T1000 (cell line): ENCODE results near the gene ERICH2.
"Not testable (repeated sequence)": the region's sequence is repeated elsewhere in the genome, so short reads cannot be mapped to it uniquely, and the experiment has no call there.

Source experiments
- DNase-seq: peaks from one replicate; lab custom pipeline; 2025; ENCODE audit warnings: mixed read lengths; lab: John Stamatoyannopoulos, UW

ERICH2 gene

GRCh38 chr2:170770008-170770605 lies at the start of gene ERICH2:
Gene ERICH2 (plus strand): TSS chr2:170770378. CDS start chr2:170770682, 304 bp downstream.
- no peak for DNase-seq

- DNase-seq, result no peak
Measured at GRCh38 chr2:170721678-170722077, 48.5 kb upstream of the ERICH2 start.

GRCh38 chr2:170722301-170722700 lies 47.9 kb upstream of the ERICH2 start:
- no peak for DNase-seq

GRCh38 chr2:170723446-170723958 lies 46.7 kb upstream of the ERICH2 start:
- DNase-seq, result no peak

GRCh38 chr2:170733798-170734600 lies 36.2 kb upstream of the ERICH2 start:
- DNase-seq, result no peak

- DNase-seq, result not testable (repeated sequence)
Measured at GRCh38 chr2:170734601-170735000, 35.6 kb upstream of the ERICH2 start.

- no peak for DNase-seq
Measured at GRCh38 chr2:170736628-170737027, 33.5 kb upstream of the ERICH2 start.

GRCh38 chr2:170737406-170737805 lies 32.8 kb upstream of the ERICH2 start:
- DNase-seq, result no peak

GRCh38 chr2:170737821-170738220 lies 32.4 kb upstream of the ERICH2 start:
- DNase-seq, result no peak

GRCh38 chr2:170739048-170739447 lies 31.1 kb upstream of the ERICH2 start:
- DNase-seq, result peak; percentile 20

GRCh38 chr2:170739507-170740046 lies 30.6 kb upstream of the ERICH2 start:
- no peak for DNase-seq

- no peak for DNase-seq
Measured at GRCh38 chr2:170740660-170741059, 29.5 kb upstream of the ERICH2 start.

- no peak for DNase-seq
Measured at GRCh38 chr2:170742000-170742399, 28.2 kb upstream of the ERICH2 start.

- DNase-seq, result no peak
Measured at GRCh38 chr2:170742896-170743529, 27.2 kb upstream of the ERICH2 start.

- DNase-seq, result no peak
Measured at GRCh38 chr2:170743530-170744239, 26.5 kb upstream of the ERICH2 start.

- DNase-seq, result no peak
Measured at GRCh38 chr2:170744248-170745002, 25.8 kb upstream of the ERICH2 start.

- DNase-seq, result no peak
Measured at GRCh38 chr2:170745305-170745704, 24.9 kb upstream of the ERICH2 start.

- no peak for DNase-seq
Measured at GRCh38 chr2:170747921-170748320, 22.3 kb upstream of the ERICH2 start.

- DNase-seq, result not testable (repeated sequence)
Measured at GRCh38 chr2:170751555-170751954, 18.6 kb upstream of the ERICH2 start.

GRCh38 chr2:170761572-170761971 lies 8.6 kb upstream of the ERICH2 start:
- no peak for DNase-seq

GRCh38 chr2:170762760-170763159 lies 7.4 kb upstream of the ERICH2 start:
- DNase-seq, result no peak
